ENCODE results near the gene TANK. TPM values are rescaled to one million over a fixed set of nuclear protein-coding genes. Genes with fewer than 3 reads are reported as not detected.

Gene TANK
- total RNA-seq, 1 experiment from 2014 or later: 35.9 TPM

GRCh38 chr2:161133366-161133765 lies 26.9 kb upstream of the TANK start:
- H3K4me3 ChIP-seq (ENCODE audit: low read depth, low read length, poor library complexity, severe bottlenecking): no peak overlapping the region
- TF ChIP-seq EZH2 (IDR thresholded peaks at IDR 0.05; ENCODE audit: borderline replicate concordance, low read depth, low read length, poor library complexity, severe bottlenecking) (no peak), CTCF (conservative IDR thresholded peaks at IDR 0.05; ENCODE audit: low read depth, low read length) (no peak)
- ChIA-PET CTCF (interaction anchor here (0.8 kb wide), 1 partner anchor 69 kb away, joined by 3 read pairs; no protein-coding TSS in a partner anchor), POLR2A (ENCODE audit: low non-redundant PET) (no interaction called here)
- BruUV-seq (replicated peaks): no TSS peak
- H3K36me3 ChIP-seq (ENCODE audit: insufficient read depth, low read length, poor library complexity, severe bottlenecking): no peaks in the 10 kb centered on the region
- H3K27me3 ChIP-seq (replicated peaks; ENCODE audit: insufficient read depth, low read depth, low read length, poor library complexity): no peaks in the 10 kb centered on the region
- no peak for DNase-seq (ENCODE audit: low spot score)
- intact Hi-C loops (cut with micrococcal nuclease; ENCODE audit: unreplicated experiment): no loop called here
- H3K27ac ChIP-seq (ENCODE audit: low read depth, low read length, poor library complexity, severe bottlenecking): no peak overlapping the region
- no peaks in the 10 kb centered on the region for H3K9me3 ChIP-seq (ENCODE audit: low read depth, low read length, poor library complexity, severe bottlenecking)
- peaks cover 17% of the 10 kb centered on the region for H3K4me1 ChIP-seq (ENCODE audit: insufficient read depth, low read length, poor library complexity, severe bottlenecking)

- no peak for TF ChIP-seq EZH2 (IDR thresholded peaks at IDR 0.05; ENCODE audit: borderline replicate concordance, low read depth, low read length, poor library complexity, severe bottlenecking)
- no peak for TF ChIP-seq CTCF (conservative IDR thresholded peaks at IDR 0.05; ENCODE audit: low read depth, low read length)
- no peaks in the 10 kb centered on the region for H3K36me3 ChIP-seq (ENCODE audit: insufficient read depth, low read length, poor library complexity, severe bottlenecking)
- H3K27me3 ChIP-seq (replicated peaks; ENCODE audit: insufficient read depth, low read depth, low read length, poor library complexity): no peaks in the 10 kb centered on the region
- ChIA-PET CTCF (no interaction called here), POLR2A (ENCODE audit: low non-redundant PET) (no interaction called here)
- H3K27ac ChIP-seq (ENCODE audit: low read depth, low read length, poor library complexity, severe bottlenecking): no peak overlapping the region
- H3K4me3 ChIP-seq (ENCODE audit: low read depth, low read length, poor library complexity, severe bottlenecking): no peak overlapping the region
- intact Hi-C loops (cut with micrococcal nuclease; ENCODE audit: unreplicated experiment): no loop called here
- no peaks in the 10 kb centered on the region for H3K9me3 ChIP-seq (ENCODE audit: low read depth, low read length, poor library complexity, severe bottlenecking)
- peaks cover 9% of the 10 kb centered on the region for H3K4me1 ChIP-seq (ENCODE audit: insufficient read depth, low read length, poor library complexity, severe bottlenecking)
- peak; percentile 14 for DNase-seq (ENCODE audit: low spot score)
- no TSS peak for BruUV-seq (replicated peaks)
Measured at GRCh38 chr2:161134547-161135518, 25.4 kb upstream of the TANK start.

GRCh38 chr2:161135951-161136593 lies 24.2 kb upstream of the TANK start:
- CTCF ChIA-PET: no interaction called here
- POLR2A ChIA-PET (ENCODE audit: low non-redundant PET): no interaction called here
- BruUV-seq (replicated peaks): no TSS peak
- no peak for DNase-seq (ENCODE audit: low spot score)
- H3K9me3 ChIP-seq (ENCODE audit: low read depth, low read length, poor library complexity, severe bottlenecking): no peaks in the 10 kb centered on the region
- peaks cover 9% of the 10 kb centered on the region for H3K4me1 ChIP-seq (ENCODE audit: insufficient read depth, low read length, poor library complexity, severe bottlenecking)
- H3K27me3 ChIP-seq (replicated peaks; ENCODE audit: insufficient read depth, low read depth, low read length, poor library complexity): no peaks in the 10 kb centered on the region
- TF ChIP-seq EZH2 (IDR thresholded peaks at IDR 0.05; ENCODE audit: borderline replicate concordance, low read depth, low read length, poor library complexity, severe bottlenecking): no peak
- no peak for TF ChIP-seq CTCF (conservative IDR thresholded peaks at IDR 0.05; ENCODE audit: low read depth, low read length)
- no peak overlapping the region for H3K27ac ChIP-seq (ENCODE audit: low read depth, low read length, poor library complexity, severe bottlenecking)
- intact Hi-C loops (cut with micrococcal nuclease; ENCODE audit: unreplicated experiment): no loop called here
- no peaks in the 10 kb centered on the region for H3K36me3 ChIP-seq (ENCODE audit: insufficient read depth, low read length, poor library complexity, severe bottlenecking)
- no peak overlapping the region for H3K4me3 ChIP-seq (ENCODE audit: low read depth, low read length, poor library complexity, severe bottlenecking)
